Smooth muscle cell (in vitro differentiated cells): ENCODE results near the gene SH3PXD2B. TPM values are rescaled to one million over a fixed set of nuclear protein-coding genes. Genes with fewer than 3 reads are reported as not detected.
A peak's percentile ranks its signal among the peaks of the same experiment; 100 is the strongest.

ENCODE experiments used
- DNase-seq: peaks from one replicate; lab custom pipeline; 2025; ENCODE audit not compliant: unreplicated experiment; lab: John Stamatoyannopoulos, UW
- H2AFZ ChIP-seq: fragments of 200-600 bp; sonication (generic); 2 replicates; pipeline ENCODE4 v1.6.0; 2016; ENCODE audit warnings: antibody characterized with exemption, low read depth, mild to moderate bottlenecking
- H3F3A ChIP-seq: fragments of 200-600 bp; sonication (generic); 2 replicates; pipeline ENCODE4 v1.6.0; 2017; ENCODE audit warnings: antibody characterized with exemption, low read depth
- H3K27ac ChIP-seq: fragments of 200-600 bp; sonication (generic); 2 replicates; pipeline ENCODE4 v1.5.1; 2016; ENCODE audit warnings: low read depth, mild to moderate bottlenecking
- H3K27me3 ChIP-seq: fragments of 200-600 bp; sonication (generic); 2 replicates; pipeline ENCODE4 v1.6.1; 2016; ENCODE audit warnings: low read depth, mild to moderate bottlenecking
- H3K36me3 ChIP-seq: fragments of 200-600 bp; sonication (generic); 2 replicates; pipeline ENCODE4 v1.5.1; 2016; ENCODE audit warnings: low read depth
- H3K4me1 ChIP-seq: fragments of 200-600 bp; sonication (generic); 2 replicates; pipeline ENCODE4 v1.5.1; 2016; ENCODE audit warnings: low read depth
- H3K4me2 ChIP-seq: fragments of 200-600 bp; sonication (generic); 2 replicates; pipeline ENCODE4 v1.6.0; 2016; ENCODE audit warnings: mild to moderate bottlenecking
- H3K4me3 ChIP-seq: fragments of 200-600 bp; sonication (generic); 2 replicates; pipeline ENCODE4 v1.5.1; 2016; ENCODE audit warnings: mild to moderate bottlenecking
- H3K79me2 ChIP-seq: fragments of 200-600 bp; sonication (generic); 2 replicates; pipeline ENCODE4 v1.6.0; 2016; ENCODE audit warnings: low read depth, mild to moderate bottlenecking
- H3K9ac ChIP-seq: fragments of 200-600 bp; sonication (generic); 2 replicates; pipeline ENCODE4 v1.6.0; 2016; ENCODE audit warnings: low read depth
- H3K9me3 ChIP-seq: fragments of 200-600 bp; sonication (generic); replicated peaks from 2 replicates; pipeline ENCODE4 v1.5.1; 2016; ENCODE audit warnings: low read depth
- H4K20me1 ChIP-seq: fragments of 200-600 bp; sonication (generic); 2 replicates; pipeline ENCODE4 v1.6.0; 2016; ENCODE audit warnings: low read depth
- WGBS: methylation state at CpG from one replicate; pipeline ENCODE4 v1.1.7; 2016; ENCODE audit warnings: low lambda C conversion rate; 5-methylcytosine and 5-hydroxymethylcytosine counted together
- polyA plus RNA-seq: library from polyadenylated mRNA; unstranded; fragments of >200 nt; fragmentation: Nextera tagmentation; extraction: Ambion mirVana; gene quantifications from 2 replicates; pipeline ENCODE4 v1.2.1, GENCODE V29; 2016
- total RNA-seq: library from RNA; depleted of rRNA; stranded (reverse); fragments of >200 nt; gene quantifications from 2 replicates; pipeline ENCODE4 v1.2.3, GENCODE V29; 2014
- TF ChIP-seq, protein P1 (sequence below): fragments of 200-600 bp; sonication (generic); IDR thresholded peaks from 2 replicates; pipeline ENCODE4 v1.5.1; 2017; ENCODE audit warnings: borderline replicate concordance, mild to moderate bottlenecking, antibody characterized with exemption; ENCODE audit not compliant: insufficient read depth, poor library complexity, severe bottlenecking

The SH3PXD2B gene
- total and polyA plus RNA-seq, 2 experiments from 2014 or later = 36.5 to 39.4 TPM

DNA sequence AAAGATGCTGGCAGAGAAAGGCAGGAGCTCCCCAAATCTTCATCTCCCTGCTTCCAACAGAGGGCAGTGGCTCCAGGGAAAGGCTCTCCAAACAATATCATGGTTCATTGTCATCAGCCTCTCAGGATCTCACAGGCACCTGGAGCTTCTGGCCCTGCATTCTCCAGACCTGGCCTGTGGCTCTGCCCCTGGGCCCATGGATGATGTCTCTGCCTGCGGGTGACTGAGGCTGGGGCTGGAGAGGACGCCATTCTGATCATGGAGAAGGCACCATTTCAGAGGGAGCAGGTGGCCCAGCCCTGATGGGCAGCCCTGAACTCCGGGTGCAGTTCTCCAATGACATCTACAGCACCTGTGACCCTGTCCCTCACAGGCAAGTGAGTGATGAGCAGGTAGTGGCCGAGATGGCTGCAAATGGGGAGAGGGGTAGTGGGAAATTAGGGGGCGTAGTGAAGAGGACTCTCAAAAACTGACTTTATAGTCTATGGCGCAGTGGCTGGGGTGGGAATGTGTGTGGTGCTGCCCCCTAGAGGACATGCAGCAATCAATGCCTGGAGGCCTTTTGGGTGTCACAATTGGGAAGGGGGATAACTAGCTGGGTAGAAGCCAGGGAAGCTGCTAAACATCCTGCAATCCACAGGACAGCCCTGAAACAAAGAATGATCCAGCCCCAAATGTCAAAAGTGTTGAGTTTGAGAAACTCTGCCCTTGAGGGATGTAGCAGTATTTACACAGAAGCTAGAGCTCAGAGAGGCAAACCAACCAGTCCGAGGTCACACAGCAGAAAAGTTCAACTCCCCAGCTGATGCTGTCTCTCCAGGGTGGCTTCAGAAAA is 3.2 kb downstream of the SH3PXD2B start:
- Histone ChIP-seq H3K9ac (peak overlapping the region; percentile 40), H3K27me3 (no peaks in the 10 kb centered on the region), H3K36me3 (no peaks in the 10 kb centered on the region), H3K9me3 (no peaks in the 10 kb centered on the region), H3K27ac (peak overlapping the region; percentile 75), H3F3A (peaks cover 21% of the 10 kb centered on the region), H3K4me1 (peaks cover 12% of the 10 kb centered on the region), H3K79me2 (peaks cover 62% of the 10 kb centered on the region), H3K4me2 (peak overlapping the region; percentile 100), H4K20me1 (peaks cover 62% of the 10 kb centered on the region), H3K4me3 (no peak overlapping the region), H2AFZ (no peak overlapping the region)
- WGBS = 93% methylated on average over 7 of the region's 7 CpGs
- TF ChIP-seq, protein P1, sequence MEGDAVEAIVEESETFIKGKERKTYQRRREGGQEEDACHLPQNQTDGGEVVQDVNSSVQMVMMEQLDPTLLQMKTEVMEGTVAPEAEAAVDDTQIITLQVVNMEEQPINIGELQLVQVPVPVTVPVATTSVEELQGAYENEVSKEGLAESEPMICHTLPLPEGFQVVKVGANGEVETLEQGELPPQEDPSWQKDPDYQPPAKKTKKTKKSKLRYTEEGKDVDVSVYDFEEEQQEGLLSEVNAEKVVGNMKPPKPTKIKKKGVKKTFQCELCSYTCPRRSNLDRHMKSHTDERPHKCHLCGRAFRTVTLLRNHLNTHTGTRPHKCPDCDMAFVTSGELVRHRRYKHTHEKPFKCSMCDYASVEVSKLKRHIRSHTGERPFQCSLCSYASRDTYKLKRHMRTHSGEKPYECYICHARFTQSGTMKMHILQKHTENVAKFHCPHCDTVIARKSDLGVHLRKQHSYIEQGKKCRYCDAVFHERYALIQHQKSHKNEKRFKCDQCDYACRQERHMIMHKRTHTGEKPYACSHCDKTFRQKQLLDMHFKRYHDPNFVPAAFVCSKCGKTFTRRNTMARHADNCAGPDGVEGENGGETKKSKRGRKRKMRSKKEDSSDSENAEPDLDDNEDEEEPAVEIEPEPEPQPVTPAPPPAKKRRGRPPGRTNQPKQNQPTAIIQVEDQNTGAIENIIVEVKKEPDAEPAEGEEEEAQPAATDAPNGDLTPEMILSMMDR = peak; percentile 70
- no peak for DNase-seq

DNA sequence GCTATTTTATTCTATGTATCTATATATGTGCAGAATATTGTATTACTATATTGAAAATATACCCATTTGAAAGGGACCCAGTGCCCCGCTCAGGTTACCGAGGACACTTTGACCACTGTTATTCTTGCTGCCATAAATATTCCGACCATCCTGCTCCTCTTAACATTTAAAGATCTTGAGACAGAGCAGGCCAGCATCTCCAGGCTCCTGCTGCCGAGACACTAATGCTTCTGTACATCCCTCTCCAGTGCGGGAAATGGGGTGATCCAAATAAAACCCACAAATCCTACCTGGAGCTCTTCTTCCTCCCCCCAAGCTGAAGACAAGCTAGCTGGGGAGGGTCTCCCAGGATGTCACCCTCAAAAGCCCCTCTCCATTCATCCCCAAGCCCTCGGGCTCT is 3.9 kb downstream of the SH3PXD2B start:
- TF ChIP-seq, protein P1 = no peak
- peaks cover 68% of the 10 kb centered on the region for H4K20me1 ChIP-seq
- peaks cover 68% of the 10 kb centered on the region for H3K79me2 ChIP-seq

DNA sequence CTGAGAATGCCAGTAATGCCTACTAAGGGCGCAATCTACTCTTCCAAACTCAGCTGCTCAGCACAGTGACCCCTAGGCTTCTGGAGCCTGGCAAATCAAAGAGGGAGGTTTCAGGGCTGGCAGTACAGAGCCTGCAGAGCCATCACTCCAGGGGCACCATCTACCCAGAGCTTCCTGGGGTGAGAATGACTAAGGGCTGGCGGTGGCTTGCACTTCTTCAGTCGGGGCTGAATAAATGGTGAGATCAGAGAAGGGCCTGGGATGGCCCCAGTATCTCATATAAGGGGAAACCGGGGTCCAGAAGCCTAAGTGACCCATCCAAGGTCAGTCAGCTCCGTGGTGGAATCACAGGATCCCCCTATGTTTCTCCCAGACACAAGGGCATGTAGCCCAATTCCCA is 5.3 kb downstream of the SH3PXD2B start:
- Histone ChIP-seq H2AFZ (no peak overlapping the region), H3K27me3 (no peaks in the 10 kb centered on the region), H3K79me2 (peaks cover 83% of the 10 kb centered on the region), H3K9ac (no peak overlapping the region), H3K4me3 (no peak overlapping the region), H3K4me2 (no peak overlapping the region), H3K27ac (no peak overlapping the region), H3K9me3 (no peaks in the 10 kb centered on the region), H4K20me1 (peaks cover 83% of the 10 kb centered on the region), H3K4me1 (peaks cover 8% of the 10 kb centered on the region), H3K36me3 (no peaks in the 10 kb centered on the region), H3F3A (peaks cover 6% of the 10 kb centered on the region)
- TF ChIP-seq, protein P1 = no peak
- no peak for DNase-seq
- 92% methylated on average over 5 of the region's 5 CpGs for WGBS

More for the DNA sequence above, 3.9 kb downstream of the SH3PXD2B start:
- 92% methylated on average over 6 of the region's 6 CpGs for WGBS
- H3K27ac ChIP-seq = no peak overlapping the region
- H3K27me3 ChIP-seq = no peaks in the 10 kb centered on the region
- no peak overlapping the region for H2AFZ ChIP-seq
- H3F3A ChIP-seq = peaks cover 14% of the 10 kb centered on the region
- no peaks in the 10 kb centered on the region for H3K9me3 ChIP-seq
- H3K36me3 ChIP-seq = no peaks in the 10 kb centered on the region
- H3K4me2 ChIP-seq = no peak overlapping the region
- DNase-seq = no peak
- H3K4me1 ChIP-seq = peaks cover 6% of the 10 kb centered on the region
- H3K4me3 ChIP-seq = no peak overlapping the region
- H3K9ac ChIP-seq = no peak overlapping the region
